GM12891 (cell line): ENCODE results near the gene VPS52.

Source experiments
- PAX5 ChIP-seq: IDR thresholded peaks from 2 replicates; pipeline ENCODE4 v1.6.1; 2011; ENCODE audit warnings: low read length, moderate library complexity, mild to moderate bottlenecking; ENCODE audit not compliant: insufficient read depth, severe bottlenecking
- POLR2A ChIP-seq: IDR thresholded peaks from 2 replicates; pipeline ENCODE4 v1.6.1; 2011; ENCODE audit warnings: low read depth, low read length, control low read depth
- POLR2AphosphoS5 ChIP-seq: IDR thresholded peaks from 2 replicates; pipeline ENCODE4 v1.6.1; 2011; ENCODE audit warnings: low read depth, low read length, control low read depth
- POU2F2 ChIP-seq: IDR thresholded peaks from 2 replicates; pipeline ENCODE4 v1.6.1; 2011; ENCODE audit warnings: low read depth, mild to moderate bottlenecking, control low read depth, low read length, moderate library complexity
- SPI1 ChIP-seq: IDR thresholded peaks from 2 replicates; pipeline ENCODE4 v1.6.1; 2011; ENCODE audit warnings: low read depth, low read length, control low read depth
- TAF1 ChIP-seq: IDR thresholded peaks from 2 replicates; pipeline ENCODE4 v1.6.1; 2011; ENCODE audit warnings: low read depth, low read length, control low read depth

DNA sequence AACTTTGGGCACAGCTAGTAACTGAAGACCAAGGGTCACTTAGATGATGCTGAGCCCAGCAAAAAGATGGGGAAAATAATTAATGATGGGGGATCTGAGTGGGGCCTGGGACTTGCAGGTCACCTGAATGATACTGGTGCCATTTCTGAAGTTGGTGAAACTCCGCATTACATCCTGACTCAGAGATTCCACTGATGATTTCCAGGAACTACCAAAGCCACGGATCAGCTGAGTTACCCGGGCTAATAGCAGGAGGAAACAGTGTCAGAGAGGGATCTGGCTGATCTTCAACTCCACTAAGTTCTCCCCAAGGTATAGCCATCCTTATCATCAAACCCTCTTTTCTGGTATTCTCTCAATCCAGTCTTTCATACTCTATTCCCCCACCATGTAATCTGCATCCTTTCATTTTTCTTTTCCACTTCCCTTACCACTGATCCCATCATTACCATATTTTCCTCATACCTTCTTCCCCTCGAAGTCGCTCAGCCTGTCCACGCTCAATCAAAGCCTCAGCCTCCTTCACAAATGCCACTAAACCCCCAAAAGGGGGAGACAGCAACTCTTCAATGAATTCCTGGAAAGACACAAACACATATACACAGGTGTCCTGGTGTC is 20.2 kb downstream of the VPS52 start:
- TF ChIP-seq POLR2AphosphoS5 (no peak), POLR2A (no peak), TAF1 (no peak), SPI1 (no peak), PAX5 (no peak), POU2F2 (no peak)
